ENCODE results near the gene UHRF1.

DNA sequence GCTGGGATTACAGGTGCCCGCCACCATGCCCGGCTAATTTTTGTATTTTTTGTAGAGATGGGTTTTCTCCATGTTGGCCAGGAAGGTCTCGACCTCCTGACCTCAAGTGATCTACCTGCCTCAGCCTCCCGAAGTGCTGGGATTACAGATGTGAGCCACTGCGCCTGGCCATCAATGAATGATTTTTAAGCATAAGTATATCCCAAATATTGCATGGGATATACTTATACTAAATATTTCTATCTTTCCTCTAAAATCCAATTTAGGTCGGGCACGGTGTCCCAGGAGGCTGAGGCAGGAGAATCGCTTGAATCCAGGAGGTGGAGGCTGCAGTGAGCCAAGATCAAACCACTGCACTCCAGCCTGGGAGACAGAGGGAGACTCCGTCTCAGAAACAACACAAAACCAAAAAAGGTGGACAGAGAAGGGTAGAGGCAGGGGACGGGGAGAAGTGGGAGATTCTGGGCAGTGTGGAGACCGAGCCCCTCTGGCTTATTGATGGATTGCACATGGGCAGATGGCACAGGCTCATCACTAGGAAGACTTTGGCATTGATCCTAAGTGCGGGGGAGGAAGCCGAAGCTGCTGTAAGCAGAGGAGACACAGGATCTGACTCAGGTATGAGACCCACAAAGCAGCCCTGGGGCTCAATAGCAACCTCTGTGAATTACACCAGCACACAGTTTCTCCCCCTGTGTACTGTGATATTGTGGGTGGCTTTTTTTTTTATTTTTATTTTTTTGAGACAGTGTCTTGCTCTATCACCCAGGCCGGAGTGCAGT is 20.1 kb upstream of the UHRF1 start:
- no peak for TF ChIP-seq SUZ12 (IDR thresholded peaks at IDR 0.05; ENCODE audit: extremely low read depth, insufficient read depth, insufficient read length)
- no peak for TF ChIP-seq ZNF274 (IDR thresholded peaks at IDR 0.05; ENCODE audit: low read depth, low read length)
- TF ChIP-seq YY1 (IDR thresholded peaks at IDR 0.05; ENCODE audit: insufficient read depth, insufficient read length): no peak
